Measurements from ENCODE around the gene PRORP.

DNA sequence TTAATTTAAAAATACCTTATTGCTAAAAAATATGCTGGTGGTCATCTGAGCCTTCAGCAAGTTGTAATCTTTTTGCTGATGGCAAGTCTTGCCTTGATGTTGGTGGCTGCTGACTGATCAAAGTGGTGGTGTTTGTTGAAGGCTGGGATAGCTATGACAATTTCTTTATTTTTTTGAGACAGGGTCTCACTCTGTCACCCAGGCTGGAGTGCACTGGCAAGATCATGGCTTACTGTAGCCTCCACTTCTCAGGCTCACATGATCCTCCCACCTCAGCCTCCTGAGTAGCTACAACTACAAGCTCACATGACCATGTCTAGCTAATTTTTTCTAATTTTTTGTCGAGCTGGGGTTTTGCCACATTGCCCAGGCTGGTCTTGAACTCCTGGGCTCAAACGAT, 24.8 kb downstream of the PRORP start:
- TF ChIP-seq, protein P1, sequence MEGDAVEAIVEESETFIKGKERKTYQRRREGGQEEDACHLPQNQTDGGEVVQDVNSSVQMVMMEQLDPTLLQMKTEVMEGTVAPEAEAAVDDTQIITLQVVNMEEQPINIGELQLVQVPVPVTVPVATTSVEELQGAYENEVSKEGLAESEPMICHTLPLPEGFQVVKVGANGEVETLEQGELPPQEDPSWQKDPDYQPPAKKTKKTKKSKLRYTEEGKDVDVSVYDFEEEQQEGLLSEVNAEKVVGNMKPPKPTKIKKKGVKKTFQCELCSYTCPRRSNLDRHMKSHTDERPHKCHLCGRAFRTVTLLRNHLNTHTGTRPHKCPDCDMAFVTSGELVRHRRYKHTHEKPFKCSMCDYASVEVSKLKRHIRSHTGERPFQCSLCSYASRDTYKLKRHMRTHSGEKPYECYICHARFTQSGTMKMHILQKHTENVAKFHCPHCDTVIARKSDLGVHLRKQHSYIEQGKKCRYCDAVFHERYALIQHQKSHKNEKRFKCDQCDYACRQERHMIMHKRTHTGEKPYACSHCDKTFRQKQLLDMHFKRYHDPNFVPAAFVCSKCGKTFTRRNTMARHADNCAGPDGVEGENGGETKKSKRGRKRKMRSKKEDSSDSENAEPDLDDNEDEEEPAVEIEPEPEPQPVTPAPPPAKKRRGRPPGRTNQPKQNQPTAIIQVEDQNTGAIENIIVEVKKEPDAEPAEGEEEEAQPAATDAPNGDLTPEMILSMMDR (IDR thresholded peaks at IDR 0.05): no peak
- TF ChIP-seq, protein P2, sequence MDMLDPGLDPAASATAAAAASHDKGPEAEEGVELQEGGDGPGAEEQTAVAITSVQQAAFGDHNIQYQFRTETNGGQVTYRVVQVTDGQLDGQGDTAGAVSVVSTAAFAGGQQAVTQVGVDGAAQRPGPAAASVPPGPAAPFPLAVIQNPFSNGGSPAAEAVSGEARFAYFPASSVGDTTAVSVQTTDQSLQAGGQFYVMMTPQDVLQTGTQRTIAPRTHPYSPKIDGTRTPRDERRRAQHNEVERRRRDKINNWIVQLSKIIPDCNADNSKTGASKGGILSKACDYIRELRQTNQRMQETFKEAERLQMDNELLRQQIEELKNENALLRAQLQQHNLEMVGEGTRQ (IDR thresholded peaks at IDR 0.05): no peak
- TF ChIP-seq NPAS2 (CRISPR knock-in tag; IDR thresholded peaks at IDR 0.05; ENCODE audit: borderline replicate concordance): no peak
- no peak for TF ChIP-seq POLR2A (IDR thresholded peaks at IDR 0.05; ENCODE audit: low read length)
- TF ChIP-seq, protein P3, sequence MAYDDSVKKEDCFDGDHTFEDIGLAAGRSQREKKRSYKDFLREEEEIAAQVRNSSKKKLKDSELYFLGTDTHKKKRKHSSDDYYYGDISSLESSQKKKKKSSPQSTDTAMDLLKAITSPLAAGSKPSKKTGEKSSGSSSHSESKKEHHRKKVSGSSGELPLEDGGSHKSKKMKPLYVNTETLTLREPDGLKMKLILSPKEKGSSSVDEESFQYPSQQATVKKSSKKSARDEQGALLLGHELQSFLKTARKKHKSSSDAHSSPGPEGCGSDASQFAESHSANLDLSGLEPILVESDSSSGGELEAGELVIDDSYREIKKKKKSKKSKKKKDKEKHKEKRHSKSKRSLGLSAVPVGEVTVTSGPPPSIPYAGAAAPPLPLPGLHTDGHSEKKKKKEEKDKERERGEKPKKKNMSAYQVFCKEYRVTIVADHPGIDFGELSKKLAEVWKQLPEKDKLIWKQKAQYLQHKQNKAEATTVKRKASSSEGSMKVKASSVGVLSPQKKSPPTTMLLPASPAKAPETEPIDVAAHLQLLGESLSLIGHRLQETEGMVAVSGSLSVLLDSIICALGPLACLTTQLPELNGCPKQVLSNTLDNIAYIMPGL (CRISPR knock-in tag; IDR thresholded peaks at IDR 0.05; ENCODE audit: borderline replicate concordance): no peak
- TF ChIP-seq, protein P4, sequence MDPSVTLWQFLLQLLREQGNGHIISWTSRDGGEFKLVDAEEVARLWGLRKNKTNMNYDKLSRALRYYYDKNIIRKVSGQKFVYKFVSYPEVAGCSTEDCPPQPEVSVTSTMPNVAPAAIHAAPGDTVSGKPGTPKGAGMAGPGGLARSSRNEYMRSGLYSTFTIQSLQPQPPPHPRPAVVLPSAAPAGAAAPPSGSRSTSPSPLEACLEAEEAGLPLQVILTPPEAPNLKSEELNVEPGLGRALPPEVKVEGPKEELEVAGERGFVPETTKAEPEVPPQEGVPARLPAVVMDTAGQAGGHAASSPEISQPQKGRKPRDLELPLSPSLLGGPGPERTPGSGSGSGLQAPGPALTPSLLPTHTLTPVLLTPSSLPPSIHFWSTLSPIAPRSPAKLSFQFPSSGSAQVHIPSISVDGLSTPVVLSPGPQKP (IDR thresholded peaks at IDR 0.05; ENCODE audit: low read depth, low read length): no peak
- no peak for TF ChIP-seq KDM1A (IDR thresholded peaks at IDR 0.05; ENCODE audit: low read depth)
- TF ChIP-seq, protein P5, sequence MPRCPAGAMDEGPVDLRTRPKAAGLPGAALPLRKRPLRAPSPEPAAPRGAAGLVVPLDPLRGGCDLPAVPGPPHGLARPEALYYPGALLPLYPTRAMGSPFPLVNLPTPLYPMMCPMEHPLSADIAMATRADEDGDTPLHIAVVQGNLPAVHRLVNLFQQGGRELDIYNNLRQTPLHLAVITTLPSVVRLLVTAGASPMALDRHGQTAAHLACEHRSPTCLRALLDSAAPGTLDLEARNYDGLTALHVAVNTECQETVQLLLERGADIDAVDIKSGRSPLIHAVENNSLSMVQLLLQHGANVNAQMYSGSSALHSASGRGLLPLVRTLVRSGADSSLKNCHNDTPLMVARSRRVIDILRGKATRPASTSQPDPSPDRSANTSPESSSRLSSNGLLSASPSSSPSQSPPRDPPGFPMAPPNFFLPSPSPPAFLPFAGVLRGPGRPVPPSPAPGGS (IDR thresholded peaks at IDR 0.05): no peak
- no peak for TF ChIP-seq SMC3 (IDR thresholded peaks at IDR 0.05)
- no peak for TF ChIP-seq TP53 (CRISPR knock-in tag; IDR thresholded peaks at IDR 0.05)
- no peak for TF ChIP-seq MAZ (IDR thresholded peaks at IDR 0.05; ENCODE audit: borderline replicate concordance, low read depth, low read length)

Data from A549 (cell line).